ENCODE data around the gene C19orf44.

GRCh38 chr19:16470541-16470910, 25.7 kb upstream of the C19orf44 start:
- TF ChIP-seq ELK1 (IDR thresholded peaks at IDR 0.05; ENCODE audit: borderline replicate concordance, low read depth, low read length) (no peak), CEBPB (IDR thresholded peaks at IDR 0.05; ENCODE audit: low read depth, low read length) (no peak), FOS (IDR thresholded peaks at IDR 0.05; ENCODE audit: low read depth, low read length) (no peak), POLR2A (IDR thresholded peaks at IDR 0.05; ENCODE audit: low read depth, low read length) (no peak), RCOR1 (IDR thresholded peaks at IDR 0.05; ENCODE audit: insufficient replicate concordance, low read length) (no peak), NFE2L2 (IDR thresholded peaks at IDR 0.05; ENCODE audit: low read depth, low read length) (no peak), RFX5 (IDR thresholded peaks at IDR 0.05; ENCODE audit: low read depth, low read length) (no peak), SMC3 (IDR thresholded peaks at IDR 0.05; ENCODE audit: low read depth, low read length) (no peak), MAZ (IDR thresholded peaks at IDR 0.05; ENCODE audit: borderline replicate concordance, low read depth, low read length) (no peak)
- TF ChIP-seq, protein P1, sequence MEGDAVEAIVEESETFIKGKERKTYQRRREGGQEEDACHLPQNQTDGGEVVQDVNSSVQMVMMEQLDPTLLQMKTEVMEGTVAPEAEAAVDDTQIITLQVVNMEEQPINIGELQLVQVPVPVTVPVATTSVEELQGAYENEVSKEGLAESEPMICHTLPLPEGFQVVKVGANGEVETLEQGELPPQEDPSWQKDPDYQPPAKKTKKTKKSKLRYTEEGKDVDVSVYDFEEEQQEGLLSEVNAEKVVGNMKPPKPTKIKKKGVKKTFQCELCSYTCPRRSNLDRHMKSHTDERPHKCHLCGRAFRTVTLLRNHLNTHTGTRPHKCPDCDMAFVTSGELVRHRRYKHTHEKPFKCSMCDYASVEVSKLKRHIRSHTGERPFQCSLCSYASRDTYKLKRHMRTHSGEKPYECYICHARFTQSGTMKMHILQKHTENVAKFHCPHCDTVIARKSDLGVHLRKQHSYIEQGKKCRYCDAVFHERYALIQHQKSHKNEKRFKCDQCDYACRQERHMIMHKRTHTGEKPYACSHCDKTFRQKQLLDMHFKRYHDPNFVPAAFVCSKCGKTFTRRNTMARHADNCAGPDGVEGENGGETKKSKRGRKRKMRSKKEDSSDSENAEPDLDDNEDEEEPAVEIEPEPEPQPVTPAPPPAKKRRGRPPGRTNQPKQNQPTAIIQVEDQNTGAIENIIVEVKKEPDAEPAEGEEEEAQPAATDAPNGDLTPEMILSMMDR (conservative IDR thresholded peaks at IDR 0.05; ENCODE audit: low read depth, low read length): no peak
- TF ChIP-seq, protein P2, sequence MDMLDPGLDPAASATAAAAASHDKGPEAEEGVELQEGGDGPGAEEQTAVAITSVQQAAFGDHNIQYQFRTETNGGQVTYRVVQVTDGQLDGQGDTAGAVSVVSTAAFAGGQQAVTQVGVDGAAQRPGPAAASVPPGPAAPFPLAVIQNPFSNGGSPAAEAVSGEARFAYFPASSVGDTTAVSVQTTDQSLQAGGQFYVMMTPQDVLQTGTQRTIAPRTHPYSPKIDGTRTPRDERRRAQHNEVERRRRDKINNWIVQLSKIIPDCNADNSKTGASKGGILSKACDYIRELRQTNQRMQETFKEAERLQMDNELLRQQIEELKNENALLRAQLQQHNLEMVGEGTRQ (IDR thresholded peaks at IDR 0.05; ENCODE audit: low read depth, low read length): no peak

Data from IMR-90 (cell line).